Muscle layer of colon (tissue), 2 donors: ENCODE measurements around the gene MARK3.

Source experiments
- H3K27ac ChIP-seq: one replicate; pipeline ENCODE4 v1.7.0; 2013; ENCODE audit warnings: low read depth, mild to moderate bottlenecking, low read length, moderate library complexity
- H3K27me3 ChIP-seq, 2 donors: one replicate each; pipeline ENCODE4 v1.7.0; 2013; ENCODE audit warnings: low read length in 2 of 2, mild to moderate bottlenecking in 2 of 2; ENCODE audit not compliant: insufficient read depth in 2 of 2, control insufficient read depth in 1 of 2
- H3K36me3 ChIP-seq: one replicate; pipeline ENCODE4 v1.7.0; 2013; ENCODE audit warnings: mild to moderate bottlenecking, low read length; ENCODE audit not compliant: insufficient read depth
- H3K4me1 ChIP-seq: one replicate; pipeline ENCODE4 v1.7.0; 2013; ENCODE audit warnings: mild to moderate bottlenecking, low read length; ENCODE audit not compliant: insufficient read depth
- H3K4me3 ChIP-seq, 2 donors: one replicate each; pipeline ENCODE4 v1.7.0; 2013; ENCODE audit warnings: low read length in 2 of 2, low read depth in 1 of 2, mild to moderate bottlenecking in 1 of 2, moderate library complexity in 1 of 2
- H3K9ac ChIP-seq: one replicate; pipeline ENCODE4 v1.7.0; 2013; ENCODE audit warnings: low read length
- H3K9me3 ChIP-seq: one replicate; pipeline ENCODE4 v1.7.0; 2013; ENCODE audit warnings: mild to moderate bottlenecking, low read length
- donor health status: abdominal sarcoma.
- donor health status: Adenocarcinoma of cecum.

Gene MARK3

DNA sequence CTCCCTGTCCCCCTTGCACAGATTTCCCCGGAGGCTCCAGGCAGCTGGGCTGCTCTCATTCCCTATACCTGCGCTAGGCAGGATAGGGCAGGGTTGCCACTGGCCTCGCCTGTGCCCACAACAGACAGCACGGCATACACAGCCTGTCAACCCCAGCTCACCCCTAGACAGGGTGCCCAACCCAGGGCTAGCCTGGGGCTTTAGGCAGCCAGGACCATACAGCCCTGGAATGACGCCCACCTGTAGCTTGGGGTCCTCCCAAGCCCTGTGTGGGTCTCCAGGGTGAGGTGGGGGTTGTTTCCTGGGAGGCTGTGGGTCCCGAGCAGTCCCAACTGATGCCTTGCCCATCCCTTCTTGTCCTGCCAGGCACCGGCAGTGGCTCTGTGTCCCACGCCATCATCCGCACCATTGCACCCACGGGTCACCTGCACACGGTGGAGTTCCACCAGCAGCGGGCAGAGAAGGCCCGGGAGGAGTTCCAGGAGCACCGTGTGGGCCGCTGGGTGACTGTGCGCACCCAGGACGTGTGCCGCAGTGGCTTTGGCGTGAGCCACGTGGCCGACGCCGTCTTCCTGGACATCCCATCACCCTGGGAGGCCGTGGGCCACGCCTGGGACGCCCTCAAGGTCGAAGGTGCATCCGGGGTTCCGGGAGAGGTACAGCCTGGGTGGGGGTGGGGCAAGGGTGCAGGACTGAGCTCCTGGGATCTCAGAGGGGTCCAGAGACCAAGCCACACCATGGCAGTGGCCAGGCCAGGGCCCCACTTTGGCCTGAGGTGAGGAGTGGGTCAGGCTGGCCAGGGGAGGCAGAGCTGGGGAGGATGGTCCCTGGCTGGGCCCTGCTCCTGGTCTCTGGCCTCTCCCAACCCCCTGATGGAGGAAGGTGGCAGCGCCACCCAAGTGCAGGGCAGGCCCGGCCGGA is 147.3 kb downstream of the MARK3 start:
- peak overlapping the region; percentile 90 for H3K27ac ChIP-seq
- no peak overlapping the region for H3K9ac ChIP-seq
- no peaks in the 10 kb centered on the region for H3K9me3 ChIP-seq
- H3K4me3 ChIP-seq: no peak overlapping the region
- H3K27me3 ChIP-seq: no peaks in the 10 kb centered on the region
- H3K4me1 ChIP-seq: peaks cover 82% of the 10 kb centered on the region
- H3K36me3 ChIP-seq: peaks cover 14% of the 10 kb centered on the region

DNA sequence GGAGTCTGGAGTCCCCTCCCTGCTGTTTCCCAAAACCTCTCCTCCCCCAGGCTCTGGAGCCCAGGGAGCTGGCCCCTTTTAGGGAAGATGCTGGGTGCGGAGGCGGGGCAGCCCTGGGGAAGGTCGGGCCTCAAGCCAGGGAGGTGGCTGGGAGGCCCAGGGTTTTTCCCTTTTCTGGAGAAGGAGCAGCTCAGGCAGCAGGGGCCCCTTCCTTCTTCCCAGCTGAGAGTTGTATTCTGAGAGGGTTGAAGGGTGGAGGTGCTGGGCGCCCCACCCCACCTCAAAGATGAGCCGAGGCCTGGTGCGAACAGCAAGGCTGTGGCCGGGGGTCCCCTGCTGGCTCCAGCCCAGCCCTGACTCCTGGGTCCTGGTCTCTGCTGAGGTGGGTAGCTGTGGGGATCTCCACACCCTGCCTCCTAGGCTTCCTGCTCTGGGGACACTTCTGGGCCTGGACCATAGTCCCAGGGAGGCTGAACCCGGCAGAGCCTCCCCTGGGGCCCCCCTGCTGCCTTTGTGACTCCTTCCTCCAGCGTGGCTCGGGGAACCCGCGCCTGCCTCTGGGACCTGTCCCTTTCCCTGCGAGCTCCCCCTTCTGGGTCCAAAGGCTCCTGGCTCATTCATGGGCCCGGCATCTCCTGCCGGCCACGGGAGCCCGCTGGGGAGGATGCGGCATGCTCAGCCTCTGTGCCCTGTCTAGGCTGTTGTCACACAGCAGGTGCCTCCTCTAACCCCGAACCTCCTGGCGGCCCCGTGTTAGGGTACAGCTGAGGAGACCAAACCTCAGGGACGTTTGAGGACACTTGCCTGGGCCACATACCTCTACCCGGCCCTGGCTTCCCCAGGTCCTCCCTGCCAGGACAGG is 148.2 kb downstream of the MARK3 start:
- Histone ChIP-seq H3K4me1 (peaks cover 77% of the 10 kb centered on the region), H3K27ac (peak overlapping the region; percentile 90), H3K27me3 (no peaks in the 10 kb centered on the region), H3K36me3 (peaks cover 14% of the 10 kb centered on the region), H3K9ac (peak overlapping the region; percentile 49), H3K9me3 (no peaks in the 10 kb centered on the region), H3K4me3 (peak overlapping the region; percentile 13 to 28)

DNA sequence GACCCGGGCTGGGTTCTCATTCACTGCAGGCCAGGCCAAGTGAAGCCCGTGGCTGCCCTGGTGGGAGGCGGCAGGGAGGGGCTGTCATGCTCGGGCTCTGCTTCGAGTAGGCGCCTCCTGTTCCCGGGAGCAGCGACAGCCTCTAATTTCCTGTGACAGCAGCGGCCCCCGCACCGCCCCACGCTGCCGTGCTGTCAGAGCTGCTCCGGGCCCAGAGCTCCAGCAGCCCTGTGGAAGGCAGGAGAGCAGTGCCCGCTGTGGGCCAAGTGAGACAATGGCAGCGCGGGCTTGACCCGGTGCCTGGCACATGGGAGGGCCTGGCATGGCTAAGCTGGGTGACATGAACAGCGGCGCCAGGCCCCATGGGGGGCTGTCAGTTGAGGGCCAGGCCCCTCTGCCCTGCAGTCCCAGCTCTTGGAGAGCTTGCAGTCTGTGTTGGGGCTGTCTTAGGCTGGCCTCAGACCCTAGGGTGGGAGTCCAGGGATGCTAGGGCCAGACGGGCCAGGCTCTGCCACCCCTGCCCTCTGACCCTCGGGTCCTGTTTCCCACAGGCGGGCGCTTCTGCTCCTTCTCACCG is 148.9 kb downstream of the MARK3 start:
- Histone ChIP-seq H3K4me1 (peaks cover 80% of the 10 kb centered on the region), H3K27ac (peak overlapping the region; percentile 90), H3K9me3 (no peaks in the 10 kb centered on the region), H3K36me3 (peaks cover 14% of the 10 kb centered on the region), H3K27me3 (no peaks in the 10 kb centered on the region), H3K9ac (peak overlapping the region; percentile 49), H3K4me3 (peak overlapping the region; percentile 13 to 28)

DNA sequence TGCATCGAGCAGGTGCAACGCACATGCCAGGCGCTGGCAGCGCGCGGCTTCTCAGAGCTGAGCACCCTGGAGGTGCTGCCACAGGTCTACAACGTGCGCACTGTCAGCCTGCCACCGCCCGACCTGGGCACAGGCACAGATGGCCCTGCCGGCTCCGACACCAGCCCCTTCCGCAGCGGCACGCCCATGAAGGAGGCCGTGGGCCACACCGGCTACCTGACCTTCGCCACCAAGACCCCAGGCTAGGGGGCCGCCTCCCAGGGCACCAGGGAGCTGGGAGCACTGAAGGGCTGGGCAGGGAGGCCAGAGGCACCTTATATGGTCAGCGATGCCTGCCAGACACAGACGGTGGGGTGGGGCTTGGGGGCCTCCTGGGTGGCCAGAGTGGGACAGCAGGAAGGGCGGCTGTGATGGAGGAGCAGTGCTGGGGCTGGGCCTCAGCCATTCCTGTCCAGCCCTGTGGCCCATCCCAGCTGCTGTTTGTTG is 149.4 kb downstream of the MARK3 start:
- peak overlapping the region in 1 of 2 donors; percentile 14 for H3K4me3 ChIP-seq
- peaks cover 14% of the 10 kb centered on the region for H3K36me3 ChIP-seq
- H3K27me3 ChIP-seq: no peaks in the 10 kb centered on the region
- peak overlapping the region; percentile 90 for H3K27ac ChIP-seq
- H3K9ac ChIP-seq: no peak overlapping the region
- H3K9me3 ChIP-seq: no peaks in the 10 kb centered on the region
- H3K4me1 ChIP-seq: peaks cover 82% of the 10 kb centered on the region

DNA sequence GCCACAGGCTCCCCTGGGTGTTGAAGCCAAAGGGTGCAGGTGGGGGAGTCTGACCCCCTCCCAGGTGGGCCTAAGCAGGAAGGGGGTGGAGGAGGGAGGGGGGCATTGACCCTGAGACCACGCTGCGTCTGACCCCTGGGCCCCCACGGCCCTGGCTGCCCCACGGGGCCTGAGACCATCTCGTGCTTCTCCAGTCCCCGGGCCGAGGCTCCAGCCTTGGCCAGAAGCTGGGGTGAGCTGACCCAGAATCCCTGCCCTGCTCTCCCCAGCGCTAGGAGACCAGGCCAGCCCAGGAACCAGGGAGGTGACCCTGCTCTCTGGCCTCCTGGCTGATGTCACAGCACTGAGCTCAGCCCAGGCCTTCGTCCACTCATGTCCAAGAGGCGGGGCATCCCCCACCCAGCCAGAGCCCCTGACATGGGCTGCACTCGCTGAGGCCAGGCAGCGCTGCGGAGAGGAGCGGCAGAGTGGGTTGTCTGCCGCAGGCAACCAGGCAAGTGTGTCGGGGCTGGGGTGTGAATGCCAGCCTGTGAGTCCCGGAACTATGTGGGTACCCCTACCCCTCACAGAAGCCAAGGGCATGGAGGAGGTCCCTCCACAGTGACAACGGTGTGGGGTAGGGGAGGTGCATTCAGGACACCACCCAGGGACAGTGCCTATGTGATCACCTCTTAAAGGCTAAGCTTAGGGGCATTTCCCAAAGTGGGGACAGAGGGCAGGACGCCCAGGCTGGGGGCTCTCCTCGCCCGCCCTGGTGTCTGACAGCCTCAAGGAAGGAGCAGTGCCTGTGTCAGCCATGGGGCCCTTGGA is 150.1 kb downstream of the MARK3 start:
- Histone ChIP-seq H3K27ac (peak overlapping the region; percentile 90), H3K4me3 (peak overlapping the region in 1 of 2 donors; percentile 16), H3K36me3 (peaks cover 11% of the 10 kb centered on the region), H3K4me1 (peaks cover 80% of the 10 kb centered on the region), H3K9ac (no peak overlapping the region), H3K9me3 (no peaks in the 10 kb centered on the region), H3K27me3 (no peaks in the 10 kb centered on the region)

DNA sequence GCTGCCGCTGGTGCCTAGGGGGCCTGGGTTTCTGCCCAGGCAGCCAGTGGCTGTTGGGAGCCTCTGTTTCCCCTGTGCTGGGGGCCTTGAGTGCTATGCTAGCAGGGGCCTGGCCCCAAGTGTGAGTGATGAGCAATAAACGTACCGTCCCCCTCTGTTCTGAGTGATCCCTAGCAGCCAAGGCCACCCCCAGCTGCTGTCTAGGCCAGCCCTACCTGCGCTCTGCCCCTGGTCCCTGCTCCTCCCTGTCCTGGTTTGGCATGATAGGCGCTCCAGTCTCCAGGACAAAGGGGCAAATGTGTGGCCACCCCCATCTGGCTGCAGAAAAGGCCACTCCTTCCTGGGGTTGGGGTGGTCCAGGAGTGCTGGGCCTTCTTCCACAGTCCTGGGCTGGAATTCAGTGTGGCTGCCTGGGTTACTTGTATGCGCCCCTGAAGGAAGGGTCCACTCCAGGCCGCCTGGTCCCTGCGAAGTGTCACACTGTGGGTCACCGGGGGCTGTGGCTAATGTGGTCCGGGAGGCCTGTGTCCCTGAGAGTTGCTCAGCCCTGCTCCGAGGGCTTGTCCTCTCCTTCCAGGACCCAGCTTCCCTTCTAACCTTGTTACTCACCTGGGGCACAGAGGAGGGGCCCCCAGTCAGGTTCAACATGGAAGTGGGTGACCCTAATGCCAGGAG is 150.8 kb downstream of the MARK3 start:
- Histone ChIP-seq H3K4me3 (no peak overlapping the region), H3K9me3 (no peaks in the 10 kb centered on the region), H3K27ac (peak overlapping the region; percentile 90), H3K27me3 (no peaks in the 10 kb centered on the region), H3K36me3 (peaks cover 4% of the 10 kb centered on the region), H3K9ac (no peak overlapping the region), H3K4me1 (peaks cover 80% of the 10 kb centered on the region)

DNA sequence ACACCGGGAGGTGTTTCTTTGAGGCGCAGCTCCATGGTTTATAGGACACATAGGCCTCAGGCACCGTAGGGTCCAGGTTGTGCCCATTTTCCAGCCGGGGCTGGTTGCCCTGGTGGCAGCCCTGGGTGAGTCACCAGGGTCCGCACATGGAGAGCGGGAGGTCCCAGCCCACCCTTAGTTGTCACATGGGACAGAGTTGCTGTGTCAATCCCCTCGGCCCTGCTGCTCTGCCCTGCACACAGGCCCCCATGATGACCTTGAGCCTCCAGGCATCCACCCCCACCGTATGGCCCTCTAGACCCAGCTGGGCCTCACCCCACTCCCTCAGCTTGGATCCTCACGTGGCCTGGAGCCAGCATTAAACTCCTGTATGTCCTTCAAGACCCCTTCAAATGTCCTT is 151.5 kb downstream of the MARK3 start:
- Histone ChIP-seq H3K9ac (no peak overlapping the region), H3K9me3 (no peaks in the 10 kb centered on the region), H3K36me3 (no peaks in the 10 kb centered on the region), H3K4me1 (peaks cover 80% of the 10 kb centered on the region), H3K27me3 (no peaks in the 10 kb centered on the region), H3K27ac (peak overlapping the region; percentile 90), H3K4me3 (no peak overlapping the region)

DNA sequence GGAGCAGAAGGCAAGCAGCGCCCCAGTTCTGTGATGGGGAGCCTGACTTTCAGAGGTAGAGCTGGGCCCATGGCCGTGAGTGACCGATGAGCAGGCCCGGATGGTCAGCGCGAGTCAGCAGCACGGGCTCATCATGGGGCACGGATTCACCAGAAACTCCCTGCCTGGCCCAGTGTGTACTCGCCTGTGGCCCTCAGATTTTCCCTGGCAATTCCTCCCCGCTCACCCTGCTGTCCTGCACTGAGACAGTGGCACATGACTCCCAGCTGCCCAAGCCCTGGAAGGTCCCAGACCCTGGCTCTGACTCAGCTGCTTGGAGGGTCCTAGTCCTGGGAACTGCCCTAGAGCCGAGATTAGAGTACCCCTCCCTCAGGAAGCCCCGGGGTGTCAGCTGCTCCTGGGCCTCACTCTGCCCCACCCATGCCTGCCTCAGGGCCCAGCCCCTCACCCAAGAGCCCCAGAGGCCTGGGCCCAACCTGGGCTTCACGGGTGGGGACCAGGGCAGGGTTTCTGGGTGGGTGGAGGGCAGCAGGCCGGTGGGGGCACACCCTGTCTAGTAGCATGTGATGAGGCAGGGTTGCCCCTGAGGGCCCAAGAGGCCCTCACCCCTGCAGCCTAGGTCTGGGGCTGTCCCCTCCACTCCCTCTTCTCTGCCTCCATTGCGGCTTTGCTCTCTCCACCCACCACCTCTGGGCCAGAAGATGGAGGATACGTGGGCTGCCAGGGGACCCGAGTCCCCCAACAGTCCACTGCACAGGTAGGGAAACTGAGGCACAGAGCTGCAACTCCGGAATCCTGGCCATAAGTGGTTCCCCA is 152.2 kb downstream of the MARK3 start:
- peaks cover 81% of the 10 kb centered on the region for H3K4me1 ChIP-seq
- H3K9ac ChIP-seq: no peak overlapping the region
- H3K36me3 ChIP-seq: no peaks in the 10 kb centered on the region
- no peaks in the 10 kb centered on the region for H3K27me3 ChIP-seq
- peak overlapping the region; percentile 90 for H3K27ac ChIP-seq
- H3K9me3 ChIP-seq: no peaks in the 10 kb centered on the region
- H3K4me3 ChIP-seq: no peak overlapping the region

DNA sequence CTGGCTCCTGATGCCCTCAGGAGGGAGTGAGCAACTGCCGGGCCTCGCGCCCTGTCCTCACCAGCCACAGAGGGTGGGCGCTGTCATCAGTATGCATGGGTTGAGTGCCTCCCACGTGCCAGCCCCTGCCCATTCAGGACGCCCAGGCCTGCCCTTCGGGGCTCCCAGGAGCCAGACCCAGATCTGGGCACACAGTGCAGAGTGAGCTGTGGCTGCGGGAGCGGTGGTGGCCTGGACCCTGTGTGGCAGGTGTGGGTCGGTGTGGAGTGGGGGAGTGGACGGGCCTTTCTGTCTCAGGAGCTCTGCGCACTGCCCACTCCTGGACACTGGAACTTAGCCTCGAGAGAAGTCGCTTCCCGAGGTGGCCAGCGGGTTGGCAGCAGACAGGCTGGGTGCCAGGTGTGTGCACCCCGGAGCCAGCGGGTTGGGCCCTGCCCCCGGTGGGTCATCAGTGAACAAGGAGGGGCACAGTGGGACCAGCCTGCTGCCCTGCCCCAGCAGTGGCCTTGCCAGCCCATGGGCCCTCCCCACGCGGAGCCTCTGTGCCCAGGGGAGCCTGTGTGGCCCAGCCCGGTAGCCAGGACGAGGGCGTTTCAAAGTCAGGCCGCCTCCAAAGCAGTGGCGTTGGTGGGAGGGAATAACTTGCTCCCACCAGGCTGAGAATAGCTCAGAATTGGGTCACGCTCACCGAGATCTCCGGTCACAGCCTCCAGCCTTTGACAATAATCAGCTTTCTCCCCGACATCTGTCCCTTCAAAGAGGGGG is 153.3 kb downstream of the MARK3 start:
- Histone ChIP-seq H3K9ac (no peak overlapping the region), H3K27ac (peak overlapping the region; percentile 85), H3K27me3 (no peaks in the 10 kb centered on the region)

More for the DNA sequence above, 153.3 kb downstream of the MARK3 start:
- Histone ChIP-seq H3K9me3 (no peaks in the 10 kb centered on the region), H3K4me1 (peaks cover 81% of the 10 kb centered on the region), H3K4me3 (no peak overlapping the region), H3K36me3 (no peaks in the 10 kb centered on the region)
